ENCODE data around the gene UPP2. TPM values are rescaled to one million over a fixed set of nuclear protein-coding genes. Genes with fewer than 3 reads are reported as not detected.

UPP2 gene
- polyA plus RNA-seq, 2 donors: not detected

GRCh38 chr2:158120664-158121641 lies 19.3 kb downstream of the UPP2 start:
- H3K36me3 ChIP-seq (ENCODE audit: control insufficient read depth in 2 of 2, insufficient read depth in 2 of 2, low read length in 1 of 2): no peaks in the 10 kb centered on the region
- H3K4me1 ChIP-seq (ENCODE audit: control insufficient read depth in 2 of 2, insufficient read depth in 2 of 2, low read length in 1 of 2): no peaks in the 10 kb centered on the region
- H3K9me3 ChIP-seq (ENCODE audit: control insufficient read depth in 2 of 2, insufficient read depth in 1 of 2, low read depth in 1 of 2, low read length in 1 of 2): no peaks in the 10 kb centered on the region
- H3K4me3 ChIP-seq (ENCODE audit: low read depth in 1 of 2, low read length in 2 of 2): no peak overlapping the region
- 72 to 75% methylated on average over 8 of the region's 8 CpGs for WGBS, 2 donors
- no peak overlapping the region for H3K27ac ChIP-seq (ENCODE audit: low read depth in 2 of 2, low read length in 1 of 2)
- H3K27me3 ChIP-seq (ENCODE audit: control insufficient read depth in 1 of 2, insufficient read depth in 2 of 2, low read length in 2 of 2): no peaks in the 10 kb centered on the region

GRCh38 chr2:158124896-158125295 lies 23.2 kb downstream of the UPP2 start:
- Histone ChIP-seq H3K36me3 (ENCODE audit: control insufficient read depth in 2 of 2, insufficient read depth in 2 of 2, low read length in 1 of 2) (no peaks in the 10 kb centered on the region), H3K9me3 (ENCODE audit: control insufficient read depth in 2 of 2, insufficient read depth in 1 of 2, low read depth in 1 of 2, low read length in 1 of 2) (no peaks in the 10 kb centered on the region), H3K4me3 (ENCODE audit: low read depth in 1 of 2, low read length in 2 of 2) (no peak overlapping the region), H3K27ac (ENCODE audit: low read depth in 2 of 2, low read length in 1 of 2) (no peak overlapping the region), H3K27me3 (ENCODE audit: control insufficient read depth in 1 of 2, insufficient read depth in 2 of 2, low read length in 2 of 2) (no peaks in the 10 kb centered on the region), H3K4me1 (ENCODE audit: control insufficient read depth in 2 of 2, insufficient read depth in 2 of 2, low read length in 1 of 2) (no peaks in the 10 kb centered on the region)
- 57 to 65% methylated on average over 2 of the region's 2 CpGs for WGBS, 2 donors

GRCh38 chr2:158125756-158126498 lies 24.3 kb downstream of the UPP2 start:
- Histone ChIP-seq H3K27ac (ENCODE audit: low read depth in 2 of 2, low read length in 1 of 2) (no peak overlapping the region), H3K9me3 (ENCODE audit: control insufficient read depth in 2 of 2, insufficient read depth in 1 of 2, low read depth in 1 of 2, low read length in 1 of 2) (no peaks in the 10 kb centered on the region), H3K27me3 (ENCODE audit: control insufficient read depth in 1 of 2, insufficient read depth in 2 of 2, low read length in 2 of 2) (no peaks in the 10 kb centered on the region), H3K4me3 (ENCODE audit: low read depth in 1 of 2, low read length in 2 of 2) (no peak overlapping the region), H3K4me1 (ENCODE audit: control insufficient read depth in 2 of 2, insufficient read depth in 2 of 2, low read length in 1 of 2) (no peaks in the 10 kb centered on the region), H3K36me3 (ENCODE audit: control insufficient read depth in 2 of 2, insufficient read depth in 2 of 2, low read length in 1 of 2) (no peaks in the 10 kb centered on the region)
- 70 to 72% methylated on average over 5 of the region's 5 CpGs for WGBS, 2 donors

- H3K27ac ChIP-seq (ENCODE audit: low read depth in 2 of 2, low read length in 1 of 2): no peak overlapping the region
- H3K9me3 ChIP-seq (ENCODE audit: control insufficient read depth in 2 of 2, insufficient read depth in 1 of 2, low read depth in 1 of 2, low read length in 1 of 2): no peaks in the 10 kb centered on the region
- no peak overlapping the region for H3K4me3 ChIP-seq (ENCODE audit: low read depth in 1 of 2, low read length in 2 of 2)
- WGBS, 2 donors: 66 to 71% methylated on average over 1 of the region's 1 CpG
- no peaks in the 10 kb centered on the region for H3K4me1 ChIP-seq (ENCODE audit: control insufficient read depth in 2 of 2, insufficient read depth in 2 of 2, low read length in 1 of 2)
- no peaks in the 10 kb centered on the region for H3K36me3 ChIP-seq (ENCODE audit: control insufficient read depth in 2 of 2, insufficient read depth in 2 of 2, low read length in 1 of 2)
- H3K27me3 ChIP-seq (ENCODE audit: control insufficient read depth in 1 of 2, insufficient read depth in 2 of 2, low read length in 2 of 2): no peaks in the 10 kb centered on the region
Observed at GRCh38 chr2:158127380-158127804, 25.7 kb downstream of the UPP2 start.

- Histone ChIP-seq H3K4me3 (ENCODE audit: low read depth in 1 of 2, low read length in 2 of 2) (no peak overlapping the region), H3K36me3 (ENCODE audit: control insufficient read depth in 2 of 2, insufficient read depth in 2 of 2, low read length in 1 of 2) (no peaks in the 10 kb centered on the region), H3K4me1 (ENCODE audit: control insufficient read depth in 2 of 2, insufficient read depth in 2 of 2, low read length in 1 of 2) (no peaks in the 10 kb centered on the region), H3K27ac (ENCODE audit: low read depth in 2 of 2, low read length in 1 of 2) (no peak overlapping the region), H3K9me3 (ENCODE audit: control insufficient read depth in 2 of 2, insufficient read depth in 1 of 2, low read depth in 1 of 2, low read length in 1 of 2) (no peaks in the 10 kb centered on the region), H3K27me3 (ENCODE audit: control insufficient read depth in 1 of 2, insufficient read depth in 2 of 2, low read length in 2 of 2) (no peaks in the 10 kb centered on the region)
- 44 to 51% methylated on average over 2 of the region's 2 CpGs for WGBS, 2 donors
Observed at GRCh38 chr2:158128168-158128973, 26.7 kb downstream of the UPP2 start.

- WGBS, 2 donors: 72 to 80% methylated on average over 5 of the region's 5 CpGs
- Histone ChIP-seq H3K4me1 (ENCODE audit: control insufficient read depth in 2 of 2, insufficient read depth in 2 of 2, low read length in 1 of 2) (no peaks in the 10 kb centered on the region), H3K36me3 (ENCODE audit: control insufficient read depth in 2 of 2, insufficient read depth in 2 of 2, low read length in 1 of 2) (no peaks in the 10 kb centered on the region), H3K9me3 (ENCODE audit: control insufficient read depth in 2 of 2, insufficient read depth in 1 of 2, low read depth in 1 of 2, low read length in 1 of 2) (no peaks in the 10 kb centered on the region), H3K27me3 (ENCODE audit: control insufficient read depth in 1 of 2, insufficient read depth in 2 of 2, low read length in 2 of 2) (no peaks in the 10 kb centered on the region), H3K27ac (ENCODE audit: low read depth in 2 of 2, low read length in 1 of 2) (no peak overlapping the region), H3K4me3 (ENCODE audit: low read depth in 1 of 2, low read length in 2 of 2) (no peak overlapping the region)
Observed at GRCh38 chr2:158129037-158129436, 27.4 kb downstream of the UPP2 start.

- H3K4me1 ChIP-seq (ENCODE audit: control insufficient read depth in 2 of 2, insufficient read depth in 2 of 2, low read length in 1 of 2): no peaks in the 10 kb centered on the region
- 64 to 81% methylated on average over 2 of the region's 2 CpGs for WGBS, 2 donors
Observed at GRCh38 chr2:158130832-158131473, 29.3 kb downstream of the UPP2 start.

GRCh38 chr2:158131483-158131912 lies 29.8 kb downstream of the UPP2 start:
- Histone ChIP-seq H3K27me3 (ENCODE audit: control insufficient read depth in 1 of 2, insufficient read depth in 2 of 2, low read length in 2 of 2) (no peaks in the 10 kb centered on the region), H3K36me3 (ENCODE audit: control insufficient read depth in 2 of 2, insufficient read depth in 2 of 2, low read length in 1 of 2) (no peaks in the 10 kb centered on the region), H3K27ac (ENCODE audit: low read depth in 2 of 2, low read length in 1 of 2) (no peak overlapping the region), H3K4me3 (ENCODE audit: low read depth in 1 of 2, low read length in 2 of 2) (no peak overlapping the region), H3K4me1 (ENCODE audit: control insufficient read depth in 2 of 2, insufficient read depth in 2 of 2, low read length in 1 of 2) (no peaks in the 10 kb centered on the region), H3K9me3 (ENCODE audit: control insufficient read depth in 2 of 2, insufficient read depth in 1 of 2, low read depth in 1 of 2, low read length in 1 of 2) (no peaks in the 10 kb centered on the region)
- 45 to 48% methylated on average over 1 of the region's 1 CpG for WGBS, 2 donors

More at GRCh38 chr2:158130832-158131473, 29.3 kb downstream of the UPP2 start:
- no peak overlapping the region for H3K4me3 ChIP-seq (ENCODE audit: low read depth in 1 of 2, low read length in 2 of 2)
- no peaks in the 10 kb centered on the region for H3K27me3 ChIP-seq (ENCODE audit: control insufficient read depth in 1 of 2, insufficient read depth in 2 of 2, low read length in 2 of 2)
- no peaks in the 10 kb centered on the region for H3K9me3 ChIP-seq (ENCODE audit: control insufficient read depth in 2 of 2, insufficient read depth in 1 of 2, low read depth in 1 of 2, low read length in 1 of 2)
- H3K36me3 ChIP-seq (ENCODE audit: control insufficient read depth in 2 of 2, insufficient read depth in 2 of 2, low read length in 1 of 2): no peaks in the 10 kb centered on the region
- H3K27ac ChIP-seq (ENCODE audit: low read depth in 2 of 2, low read length in 1 of 2): no peak overlapping the region
